ENCODE measurements around the gene ZEB1.

DNA sequence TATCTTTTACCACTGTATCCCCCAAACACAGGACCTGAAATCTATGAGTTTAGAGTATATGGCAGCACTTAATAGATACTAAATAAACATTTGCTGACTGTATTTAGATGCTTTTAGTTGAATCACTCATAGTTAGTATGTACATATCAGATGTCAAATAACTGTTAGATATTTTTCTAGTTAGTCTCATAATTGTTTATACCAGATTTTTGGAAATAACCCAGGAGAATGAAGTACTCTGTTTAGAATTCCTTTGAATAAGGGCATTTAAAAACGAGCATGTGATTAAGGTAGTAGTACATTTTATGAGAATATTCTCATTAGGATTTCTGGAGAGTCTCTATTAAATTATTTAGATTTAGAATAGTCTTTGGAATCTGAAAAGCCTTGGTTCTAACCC, 22.3 kb upstream of the ZEB1 start:
- TF ChIP-seq, protein P1, sequence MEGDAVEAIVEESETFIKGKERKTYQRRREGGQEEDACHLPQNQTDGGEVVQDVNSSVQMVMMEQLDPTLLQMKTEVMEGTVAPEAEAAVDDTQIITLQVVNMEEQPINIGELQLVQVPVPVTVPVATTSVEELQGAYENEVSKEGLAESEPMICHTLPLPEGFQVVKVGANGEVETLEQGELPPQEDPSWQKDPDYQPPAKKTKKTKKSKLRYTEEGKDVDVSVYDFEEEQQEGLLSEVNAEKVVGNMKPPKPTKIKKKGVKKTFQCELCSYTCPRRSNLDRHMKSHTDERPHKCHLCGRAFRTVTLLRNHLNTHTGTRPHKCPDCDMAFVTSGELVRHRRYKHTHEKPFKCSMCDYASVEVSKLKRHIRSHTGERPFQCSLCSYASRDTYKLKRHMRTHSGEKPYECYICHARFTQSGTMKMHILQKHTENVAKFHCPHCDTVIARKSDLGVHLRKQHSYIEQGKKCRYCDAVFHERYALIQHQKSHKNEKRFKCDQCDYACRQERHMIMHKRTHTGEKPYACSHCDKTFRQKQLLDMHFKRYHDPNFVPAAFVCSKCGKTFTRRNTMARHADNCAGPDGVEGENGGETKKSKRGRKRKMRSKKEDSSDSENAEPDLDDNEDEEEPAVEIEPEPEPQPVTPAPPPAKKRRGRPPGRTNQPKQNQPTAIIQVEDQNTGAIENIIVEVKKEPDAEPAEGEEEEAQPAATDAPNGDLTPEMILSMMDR (IDR thresholded peaks at IDR 0.05) = no peak
- TF ChIP-seq POLR2A (IDR thresholded peaks at IDR 0.05) = no peak
- no peak for TF ChIP-seq POLR2AphosphoS5 (IDR thresholded peaks at IDR 0.05)

Measured in prostate gland (tissue), 2 donors.